ENCODE results near the gene TSACC. TPM values are rescaled to one million over a fixed set of nuclear protein-coding genes. Genes with fewer than 3 reads are reported as not detected.
"Not testable (repeated sequence)": the region's sequence is repeated elsewhere in the genome, so short reads cannot be mapped to it uniquely, and the experiment has no call there.

The TSACC gene
- polyA plus RNA-seq (ENCODE audit: insufficient read length in 3 of 3) = under 1 TPM; 0.50 to 0.83 (median 0.69) TPM

GRCh38 chr1:156338180-156338976, at the start of gene TSACC, which contains the start of gene CCT3:
TSS of gene TSACC (plus strand) at chr1:156338526. CDS start at chr1:156339758, 1,232 bp downstream.
TSS of gene CCT3 (minus strand) at chr1:156338292. CDS start at chr1:156338184, 108 bp downstream.
- peak; percentile 99 to 100 (median 99) for DNase-seq (ENCODE audit: low read depth in 3 of 3, low spot score in 2 of 3)

GRCh38 chr1:156289857-156290256, 48.5 kb upstream of the TSACC start:
- DNase-seq (ENCODE audit: low read depth in 3 of 3, low spot score in 2 of 3) = no peak

GRCh38 chr1:156291226-156292061, 46.9 kb upstream of the TSACC start:
- peak in 2 of 3 donors; percentile 61 to 62 for DNase-seq (ENCODE audit: low read depth in 3 of 3, low spot score in 2 of 3)

GRCh38 chr1:156293098-156293434, 45.3 kb upstream of the TSACC start:
- DNase-seq (ENCODE audit: low read depth in 3 of 3, low spot score in 2 of 3) = no peak

- DNase-seq (ENCODE audit: low read depth in 3 of 3, low spot score in 2 of 3) = no peak
These were observed 44.4 kb upstream of the TSACC start for GRCh38 chr1:156293895-156294294.

- DNase-seq (ENCODE audit: low read depth in 3 of 3, low spot score in 2 of 3) = peak in 1 of 3 donors; percentile 47
These were observed 42.9 kb upstream of the TSACC start, which contains the start of gene GLMP for GRCh38 chr1:156295391-156295947. TSS of gene GLMP (minus strand) at chr1:156295679. CDS start at chr1:156295645, 34 bp downstream.

GRCh38 chr1:156298852-156299357, 39.4 kb upstream of the TSACC start, which contains the start of gene VHLL:
TSS of gene VHLL (minus strand) at chr1:156299307. CDS start at chr1:156299189, 118 bp downstream.
- DNase-seq (ENCODE audit: low read depth in 3 of 3, low spot score in 2 of 3) = no peak

- DNase-seq (ENCODE audit: low read depth in 3 of 3, low spot score in 2 of 3) = no peak
These were observed 35.1 kb upstream of the TSACC start for GRCh38 chr1:156303241-156303640.

GRCh38 chr1:156305215-156305614, 33.1 kb upstream of the TSACC start:
- DNase-seq (ENCODE audit: low read depth in 3 of 3, low spot score in 2 of 3) = no peak

- DNase-seq (ENCODE audit: low read depth in 3 of 3, low spot score in 2 of 3) = no peak
These were observed 30.2 kb upstream of the TSACC start for GRCh38 chr1:156308078-156308477.

GRCh38 chr1:156310962-156311361, 27.4 kb upstream of the TSACC start:
- DNase-seq (ENCODE audit: low read depth in 3 of 3, low spot score in 2 of 3) = no peak

- no peak for DNase-seq (ENCODE audit: low read depth in 3 of 3, low spot score in 2 of 3)
These were observed 21.4 kb upstream of the TSACC start for GRCh38 chr1:156316909-156317308.

- DNase-seq (ENCODE audit: low read depth in 3 of 3, low spot score in 2 of 3) = no peak
These were observed 18.7 kb upstream of the TSACC start for GRCh38 chr1:156319664-156320063.

GRCh38 chr1:156320560-156320959, 17.8 kb upstream of the TSACC start:
- DNase-seq (ENCODE audit: low read depth in 3 of 3, low spot score in 2 of 3) = no peak

GRCh38 chr1:156323179-156323578, 15.1 kb upstream of the TSACC start:
- DNase-seq (ENCODE audit: low read depth in 3 of 3, low spot score in 2 of 3) = not testable (repeated sequence)

- DNase-seq (ENCODE audit: low read depth in 3 of 3, low spot score in 2 of 3) = no peak
These were observed 2.1 kb upstream of the TSACC start for GRCh38 chr1:156336242-156336641.

- no peak for DNase-seq (ENCODE audit: low read depth in 3 of 3, low spot score in 2 of 3)
These were observed 1.1 kb upstream of the TSACC start for GRCh38 chr1:156337052-156337887.

- no peak for DNase-seq (ENCODE audit: low read depth in 3 of 3, low spot score in 2 of 3)
These were observed 492 bp upstream of the TSACC start for GRCh38 chr1:156337888-156338179.

GRCh38 chr1:156342166-156342955, 4.0 kb downstream of the TSACC start:
- DNase-seq (ENCODE audit: low read depth in 3 of 3, low spot score in 2 of 3) = no peak

Measured in right renal cortex interstitium (tissue), 3 donors.